NCI-H748 (cell line): ENCODE data around the gene EPX.

Source experiments
- DNase-seq: peaks from one replicate; lab custom pipeline; 2025; ENCODE audit not compliant: unreplicated experiment; lab: John Stamatoyannopoulos, UW

EPX gene

DNA sequence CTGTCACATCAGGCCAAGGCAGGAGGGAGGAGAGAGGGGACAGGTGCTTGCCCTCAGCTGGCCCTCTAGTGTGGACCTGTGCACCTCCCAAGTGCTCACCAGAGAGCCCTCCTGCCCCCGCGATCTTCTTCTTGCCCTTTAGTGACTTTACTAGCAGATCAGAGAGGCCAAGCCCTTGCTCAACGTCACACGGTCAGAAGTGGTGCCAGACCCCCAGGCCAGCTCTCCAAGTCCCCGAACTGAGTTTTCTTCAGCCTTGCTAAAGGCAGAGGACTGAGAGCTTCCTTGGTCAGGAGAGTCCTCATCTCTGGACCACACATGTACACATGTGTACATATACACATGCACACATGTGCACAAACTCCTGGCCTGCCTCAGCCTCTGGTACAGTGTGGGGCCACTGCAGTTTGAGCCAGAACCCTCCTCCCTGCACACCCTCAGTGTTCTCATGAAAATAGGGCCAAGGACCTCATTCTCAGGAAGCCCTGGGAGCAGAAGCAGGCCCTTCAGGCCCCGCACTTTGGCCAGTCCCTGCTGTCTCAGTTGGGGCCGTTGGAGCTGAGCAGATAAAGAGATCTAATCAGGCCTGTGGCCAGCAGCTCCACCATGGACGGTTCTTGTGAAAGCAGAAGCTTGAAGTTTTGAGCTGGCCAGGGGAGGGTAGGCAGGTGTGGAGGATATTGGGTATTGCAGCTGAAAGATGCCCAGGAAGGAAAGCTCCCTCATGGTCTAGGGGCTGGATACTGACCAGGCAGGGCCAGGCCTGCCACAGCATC lies 7.4 kb upstream of the EPX start:
- DNase-seq: no peak

DNA sequence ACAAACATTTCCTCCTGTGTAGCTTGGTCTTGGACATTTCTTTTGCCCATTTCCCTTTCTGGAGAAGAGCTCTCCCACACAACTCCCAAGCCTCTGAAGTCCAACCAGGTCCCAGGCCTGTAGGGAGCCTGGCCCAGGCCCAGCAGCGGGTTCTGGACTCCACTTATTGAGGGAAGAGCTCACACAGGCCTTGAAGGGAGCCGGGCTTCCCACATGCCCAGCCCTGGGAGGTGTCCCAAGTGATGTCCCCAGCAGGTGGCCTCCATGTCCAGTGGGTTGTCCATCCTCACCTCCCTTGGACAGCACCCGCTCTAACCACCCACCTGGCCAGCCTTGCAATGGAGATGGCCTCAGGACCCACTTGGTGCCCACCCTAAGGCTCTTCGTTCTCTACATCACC lies 5.9 kb upstream of the EPX start:
- DNase-seq: no peak

DNA sequence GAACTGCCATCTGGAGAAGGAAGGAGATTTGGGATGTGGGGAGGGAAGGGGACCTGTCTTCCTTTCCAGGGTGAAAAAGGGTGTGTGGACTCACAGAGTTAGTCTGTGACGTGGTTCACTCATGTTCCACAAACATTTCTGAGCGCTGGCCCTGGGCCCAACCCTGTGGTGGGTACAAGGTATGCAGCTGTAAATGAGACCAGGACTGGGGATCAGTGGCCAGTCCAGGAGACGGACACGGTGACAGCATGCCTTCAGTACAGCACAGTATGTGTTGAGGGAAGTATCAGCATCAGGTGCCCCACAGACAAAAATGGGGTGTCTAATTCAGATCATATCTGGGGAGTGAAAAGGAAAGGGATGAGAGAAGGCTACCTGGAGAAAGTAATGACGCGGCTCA lies 5.5 kb upstream of the EPX start:
- DNase-seq: no peak

DNA sequence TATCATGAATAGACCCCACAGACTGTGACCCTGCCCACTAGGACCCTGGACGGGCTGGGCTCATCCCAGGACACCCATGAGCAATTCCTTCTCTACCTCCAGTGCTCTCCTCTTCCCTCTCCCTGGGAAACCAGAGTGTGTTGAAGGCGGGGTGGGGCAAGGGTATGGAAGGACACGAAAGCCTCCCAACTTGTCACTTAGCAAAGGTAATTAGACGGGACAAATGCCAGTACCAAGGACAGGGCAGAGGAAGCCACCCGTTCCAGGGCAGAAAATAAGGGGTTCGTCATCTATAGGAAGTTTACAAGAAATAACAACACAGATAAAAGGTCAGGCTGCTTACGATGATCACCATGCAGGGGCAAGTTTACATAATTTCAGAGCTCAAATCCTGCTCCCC lies 4.9 kb upstream of the EPX start:
- DNase-seq: no peak

DNA sequence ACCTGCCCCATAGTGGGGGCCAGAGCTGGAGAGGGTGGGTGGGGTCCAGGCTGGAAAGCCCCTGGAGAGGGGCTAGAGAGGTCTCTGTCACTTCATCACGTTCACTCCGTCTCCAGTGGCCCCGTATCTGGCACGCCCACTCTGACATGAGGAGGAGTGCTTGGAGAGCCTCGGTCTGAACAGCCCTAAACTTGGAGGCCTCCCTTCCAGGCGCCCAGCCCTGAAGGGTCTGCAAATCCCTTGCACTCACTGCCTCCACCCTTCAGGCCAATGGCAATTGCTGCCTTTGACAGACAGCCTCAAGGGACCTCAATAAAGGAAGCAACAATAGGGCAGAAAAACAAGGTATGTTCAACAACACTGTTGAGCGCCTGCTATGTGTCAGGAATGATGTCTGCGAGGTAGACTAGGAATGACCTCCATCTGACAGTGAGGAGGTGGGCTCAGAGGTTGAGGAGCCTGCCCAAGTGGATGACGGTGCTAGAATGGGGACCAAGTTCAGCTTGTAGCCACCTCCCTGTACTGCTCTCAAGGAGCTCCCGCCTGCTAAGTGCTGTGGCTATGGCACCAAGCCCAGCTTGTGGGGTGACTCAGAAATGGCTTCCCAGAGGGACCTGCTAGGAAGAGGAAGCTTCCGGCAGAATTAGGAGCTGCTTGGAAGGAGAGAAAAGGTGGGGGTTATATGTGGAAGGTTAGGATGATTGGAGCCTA lies 2.9 kb upstream of the EPX start:
- DNase-seq: no peak

DNA sequence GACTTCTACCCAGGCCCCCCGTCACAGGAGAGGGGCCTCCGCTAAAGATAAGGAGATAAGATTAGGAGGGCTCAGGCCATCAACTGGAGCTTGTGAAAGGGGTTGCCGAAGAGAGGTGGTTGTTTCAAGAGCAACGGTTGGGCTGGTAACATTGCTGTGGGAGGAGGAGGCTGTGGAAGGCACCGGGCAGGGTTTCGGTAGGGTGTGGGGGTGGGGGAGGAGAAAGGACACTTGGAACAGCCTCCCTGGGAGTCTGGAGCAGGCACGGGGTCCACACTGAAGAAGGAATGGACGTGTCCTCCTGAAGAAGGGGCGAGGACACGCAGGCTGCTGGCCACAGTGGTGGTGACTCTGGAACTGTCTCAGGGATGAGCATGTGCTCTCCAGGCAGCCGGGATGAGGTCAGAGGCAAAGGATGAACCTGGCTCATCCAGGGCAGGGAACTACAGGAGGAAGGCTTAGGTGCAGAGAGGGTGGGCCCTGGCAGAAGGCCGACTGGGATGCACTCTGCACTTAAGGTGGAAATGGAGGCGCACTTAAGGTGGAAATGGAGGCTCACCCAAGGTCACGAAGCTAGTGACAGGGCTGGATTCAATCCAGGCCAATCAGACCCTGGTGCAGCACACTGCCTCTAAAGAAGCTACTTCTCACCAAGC lies 1.2 kb upstream of the EPX start:
- DNase-seq: no peak

DNA sequence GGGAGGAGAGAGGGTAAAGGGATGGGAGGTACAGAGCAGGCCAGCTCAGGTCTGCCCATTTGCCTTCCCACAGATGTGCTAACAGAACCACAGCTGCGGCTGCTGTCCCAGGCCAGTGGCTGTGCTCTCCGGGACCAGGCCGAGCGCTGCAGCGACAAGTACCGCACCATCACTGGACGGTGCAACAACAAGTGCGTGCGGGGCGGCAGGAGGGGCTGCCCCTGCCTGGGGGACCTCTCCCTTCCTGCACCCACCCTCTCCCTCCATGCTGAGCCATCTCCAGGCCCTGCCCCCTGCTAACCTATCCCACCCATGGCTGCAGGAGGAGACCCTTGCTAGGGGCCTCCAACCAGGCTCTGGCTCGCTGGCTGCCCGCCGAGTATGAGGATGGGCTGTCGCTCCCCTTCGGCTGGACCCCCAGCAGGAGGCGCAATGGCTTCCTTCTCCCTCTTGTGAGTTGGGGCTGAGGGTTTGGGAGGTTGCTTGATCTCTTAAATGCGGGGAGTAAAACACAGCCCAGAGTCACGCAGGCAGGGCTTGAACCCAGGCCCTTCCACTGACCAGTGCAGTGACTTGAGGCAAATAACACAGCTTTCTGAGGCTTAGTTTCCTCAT lies 1.2 kb downstream of the EPX start:
- DNase-seq: no peak

DNA sequence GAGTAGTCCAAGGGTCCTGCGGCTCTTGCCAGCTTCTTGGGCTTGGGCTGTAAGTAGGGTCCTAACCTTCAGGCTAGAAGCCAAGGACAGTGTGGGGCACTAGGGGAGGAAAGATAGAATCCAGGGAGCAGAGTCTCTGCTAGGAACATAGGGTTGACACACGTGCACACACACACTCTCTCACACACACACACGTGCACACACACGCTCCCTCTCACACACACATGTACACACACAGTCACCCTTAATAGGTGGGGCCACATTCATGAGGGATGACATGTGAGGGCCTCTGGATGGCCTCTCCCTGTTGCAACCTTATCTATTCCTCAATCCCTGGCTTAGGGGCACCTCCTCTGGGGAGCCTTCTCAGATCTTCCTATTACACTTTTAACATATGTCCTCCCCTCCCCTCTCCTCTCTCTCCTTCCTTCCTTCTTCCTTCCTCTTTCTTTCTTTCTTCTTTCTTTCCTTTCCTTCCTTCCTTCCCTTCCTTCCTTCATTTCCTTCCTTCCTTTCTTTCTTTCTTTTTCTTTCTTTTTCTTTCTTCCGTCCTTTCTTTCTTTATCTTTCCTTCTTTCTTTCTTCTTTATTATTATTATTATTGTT lies 3.1 kb downstream of the EPX start:
- no peak for DNase-seq

DNA sequence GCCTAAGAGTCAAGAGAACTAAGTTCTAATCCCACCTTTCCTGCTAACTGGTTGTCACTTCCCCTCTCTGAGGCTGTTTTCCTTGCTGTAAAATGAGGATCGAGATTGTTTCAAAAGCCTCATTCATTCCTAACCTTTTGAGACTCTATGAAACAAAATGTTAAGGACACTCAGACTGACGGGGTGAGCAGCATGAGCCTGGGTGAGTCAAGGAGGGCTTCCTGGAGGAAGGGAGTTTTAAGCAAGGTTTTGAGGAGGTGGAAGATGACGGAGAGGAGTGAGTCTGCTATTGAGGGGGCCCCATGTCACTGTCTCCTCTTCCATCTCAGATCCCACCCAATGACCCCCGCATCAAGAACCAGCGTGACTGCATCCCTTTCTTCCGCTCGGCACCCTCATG lies 4.1 kb downstream of the EPX start:
- no peak for DNase-seq

DNA sequence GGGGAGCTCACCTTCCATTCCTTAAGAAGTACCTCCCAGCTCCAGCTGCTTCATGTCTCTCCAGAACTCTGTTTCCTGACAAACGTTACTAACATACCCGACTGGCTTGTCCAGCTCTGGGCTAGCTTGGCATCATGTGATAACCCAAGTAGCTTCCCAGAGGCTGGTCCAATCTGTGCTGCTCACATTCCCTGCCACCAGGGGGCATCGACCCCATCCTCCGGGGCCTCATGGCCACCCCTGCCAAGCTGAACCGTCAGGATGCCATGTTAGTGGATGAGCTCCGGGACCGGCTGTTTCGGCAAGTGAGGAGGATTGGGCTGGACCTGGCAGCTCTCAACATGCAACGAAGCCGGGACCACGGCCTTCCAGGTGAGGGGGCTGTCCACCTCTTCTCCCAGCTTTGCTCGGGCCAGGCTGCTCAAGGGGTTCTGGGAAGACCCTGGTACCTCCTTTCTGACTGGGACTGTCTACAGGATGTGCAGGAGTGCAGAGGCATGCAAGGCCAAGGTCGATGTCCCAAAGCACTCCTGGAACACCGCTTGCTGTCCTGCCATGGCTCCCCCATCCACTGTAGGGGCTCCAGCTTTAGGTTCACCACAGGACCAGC lies 7.6 kb downstream of the EPX start:
- peak; percentile 78 for DNase-seq

DNA sequence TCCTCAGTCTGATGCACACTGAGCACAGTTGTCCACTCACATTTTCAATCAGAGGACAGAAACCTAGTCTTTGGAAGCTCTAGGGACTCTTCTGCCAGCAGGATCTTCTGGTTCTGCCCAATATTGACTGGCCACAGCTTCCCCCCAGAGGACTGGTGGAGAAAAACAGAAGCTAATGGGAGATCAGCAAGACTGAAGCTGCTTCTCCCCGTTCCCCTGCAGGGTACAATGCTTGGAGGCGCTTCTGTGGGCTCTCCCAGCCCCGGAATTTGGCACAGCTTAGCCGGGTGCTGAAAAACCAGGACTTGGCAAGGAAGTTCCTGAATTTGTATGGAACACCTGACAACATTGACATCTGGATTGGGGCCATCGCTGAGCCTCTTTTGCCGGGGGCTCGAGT lies 10.3 kb downstream of the EPX start:
- DNase-seq: no peak

DNA sequence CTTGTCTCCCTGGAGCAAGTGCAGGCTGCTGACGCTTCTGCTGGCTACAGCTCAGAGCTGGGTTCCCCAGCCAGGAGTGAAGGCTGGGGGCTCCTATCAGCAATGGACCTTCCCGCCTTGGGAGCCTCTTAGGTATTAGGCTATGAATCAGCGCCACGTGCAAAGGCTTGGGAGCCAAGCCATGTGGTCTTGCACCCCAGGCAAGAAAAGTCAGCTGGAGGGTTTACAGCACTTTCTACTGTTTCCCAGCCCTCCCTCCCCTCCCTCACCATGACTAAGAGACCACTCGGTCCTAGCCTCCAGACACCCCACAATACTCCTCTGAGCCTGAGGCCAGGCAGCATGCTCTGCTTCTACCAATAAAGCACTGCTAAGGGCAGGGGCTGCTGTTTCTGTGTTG lies 12.3 kb downstream of the EPX start:
- no peak for DNase-seq

DNA sequence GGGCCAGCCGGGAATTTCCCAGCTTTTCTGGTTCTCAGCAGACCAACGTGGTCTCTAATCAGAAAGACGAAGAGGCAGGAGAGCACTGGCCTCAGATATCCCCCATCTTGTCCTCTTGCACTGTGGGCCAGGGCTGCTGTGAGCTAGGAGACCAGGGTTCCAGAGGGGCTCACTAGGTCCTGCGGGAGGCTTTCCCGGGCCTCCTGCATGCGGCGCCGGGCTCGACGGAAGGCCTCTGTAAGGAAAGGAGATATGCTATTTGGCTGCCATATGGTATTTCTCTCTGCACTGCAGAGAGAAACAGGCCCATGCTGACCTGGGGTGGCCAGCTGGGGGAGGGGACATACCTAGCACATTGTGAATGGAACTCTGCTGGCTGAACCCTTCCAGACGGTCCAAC lies 13.4 kb downstream of the EPX start:
- DNase-seq: no peak

DNA sequence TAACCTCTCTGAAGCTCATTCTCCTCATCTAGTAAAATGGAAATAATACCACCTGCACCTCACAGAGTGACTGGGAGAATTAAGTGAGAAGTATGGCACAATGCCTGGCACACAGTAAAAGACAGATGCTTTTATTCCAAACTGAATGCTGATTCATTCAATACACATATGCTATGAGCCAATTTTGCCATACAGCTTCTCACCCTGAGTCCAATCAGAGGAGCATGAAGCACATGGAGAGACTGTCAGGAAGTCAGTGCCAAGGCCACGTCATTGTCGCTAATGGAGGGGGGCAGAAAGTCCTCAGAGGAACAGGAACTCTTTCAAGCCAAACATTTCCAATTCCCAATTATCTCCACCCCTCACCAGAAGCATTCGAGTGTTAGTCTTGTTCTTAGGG lies 14.9 kb downstream of the EPX start:
- no peak for DNase-seq

DNA sequence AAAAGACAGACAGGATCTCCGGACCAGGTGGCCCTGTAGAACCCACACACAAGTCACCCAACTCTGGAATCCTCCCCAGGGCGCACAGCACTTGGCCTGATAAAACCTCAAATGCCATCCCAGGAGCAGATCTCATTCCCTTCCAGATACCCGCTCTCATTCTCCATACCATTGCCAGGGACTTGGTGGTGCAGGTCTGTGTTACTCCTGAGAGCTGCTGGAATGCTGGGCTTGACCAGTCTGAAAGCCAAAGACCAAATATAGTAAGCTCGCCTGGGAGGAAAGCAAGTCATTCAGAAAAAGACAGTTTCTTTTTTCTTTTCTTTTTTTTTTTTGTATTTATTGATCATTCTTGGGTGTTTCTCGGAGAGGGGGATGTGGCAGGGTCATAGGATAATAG lies 15.8 kb downstream of the EPX start:
- DNase-seq: no peak

DNA sequence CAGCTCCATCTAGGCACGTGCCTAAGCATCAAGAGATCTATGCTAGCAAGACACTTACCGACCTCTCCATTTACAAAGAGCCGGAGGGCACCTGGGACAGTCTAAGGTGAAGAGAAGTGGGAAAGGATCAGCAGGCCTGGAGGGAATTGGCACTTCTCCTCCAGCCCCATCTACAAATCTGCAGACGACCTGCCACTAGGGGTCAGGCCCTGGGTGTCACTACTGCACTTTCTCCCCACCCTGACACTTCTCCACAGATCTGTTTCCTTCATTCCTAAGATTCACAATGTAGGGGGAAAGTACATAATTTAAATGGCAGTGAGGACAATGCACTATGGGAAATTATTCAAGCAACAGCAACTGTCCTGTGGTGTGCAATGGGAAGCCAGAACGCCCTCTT lies 18.4 kb downstream of the EPX start:
- DNase-seq: no peak

DNA sequence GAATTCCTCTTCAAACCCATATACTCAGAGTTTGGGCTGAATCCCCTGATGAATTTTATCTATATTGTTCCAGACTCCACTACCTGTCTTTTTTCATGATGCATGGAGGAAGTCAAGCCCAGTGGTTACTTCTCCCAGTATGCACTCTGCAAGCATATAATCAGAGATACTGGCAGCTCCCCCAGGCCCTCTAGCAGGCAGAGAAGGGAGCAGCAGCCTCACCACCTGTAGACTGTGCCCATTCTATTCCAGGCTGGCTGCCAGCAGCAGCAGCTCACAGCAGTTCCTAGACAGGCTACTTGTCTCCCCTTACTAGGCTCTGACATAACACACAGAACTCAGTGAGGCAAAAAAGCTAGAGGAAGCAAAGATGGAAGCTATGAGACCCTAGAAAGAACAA lies 23.2 kb downstream of the EPX start:
- no peak for DNase-seq

DNA sequence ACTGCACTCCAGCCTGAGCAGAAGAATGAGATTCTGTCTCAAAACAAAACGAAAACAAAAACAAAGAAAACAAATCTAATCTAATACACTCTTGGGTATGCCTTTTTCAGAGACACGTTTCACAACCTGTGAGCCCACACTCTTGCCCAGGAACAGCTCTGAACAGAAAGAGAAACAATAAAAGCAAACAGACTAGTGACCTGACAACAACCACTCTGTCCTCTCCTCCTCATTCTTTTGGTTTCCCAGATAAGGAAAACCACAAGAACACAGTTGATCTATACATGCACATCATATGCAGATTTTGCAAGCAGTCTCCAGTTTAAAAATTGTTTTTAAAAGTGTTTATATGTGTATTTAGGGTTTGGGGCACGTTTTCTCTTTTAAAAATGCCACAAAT lies 25.2 kb downstream of the EPX start:
- DNase-seq: no peak

DNA sequence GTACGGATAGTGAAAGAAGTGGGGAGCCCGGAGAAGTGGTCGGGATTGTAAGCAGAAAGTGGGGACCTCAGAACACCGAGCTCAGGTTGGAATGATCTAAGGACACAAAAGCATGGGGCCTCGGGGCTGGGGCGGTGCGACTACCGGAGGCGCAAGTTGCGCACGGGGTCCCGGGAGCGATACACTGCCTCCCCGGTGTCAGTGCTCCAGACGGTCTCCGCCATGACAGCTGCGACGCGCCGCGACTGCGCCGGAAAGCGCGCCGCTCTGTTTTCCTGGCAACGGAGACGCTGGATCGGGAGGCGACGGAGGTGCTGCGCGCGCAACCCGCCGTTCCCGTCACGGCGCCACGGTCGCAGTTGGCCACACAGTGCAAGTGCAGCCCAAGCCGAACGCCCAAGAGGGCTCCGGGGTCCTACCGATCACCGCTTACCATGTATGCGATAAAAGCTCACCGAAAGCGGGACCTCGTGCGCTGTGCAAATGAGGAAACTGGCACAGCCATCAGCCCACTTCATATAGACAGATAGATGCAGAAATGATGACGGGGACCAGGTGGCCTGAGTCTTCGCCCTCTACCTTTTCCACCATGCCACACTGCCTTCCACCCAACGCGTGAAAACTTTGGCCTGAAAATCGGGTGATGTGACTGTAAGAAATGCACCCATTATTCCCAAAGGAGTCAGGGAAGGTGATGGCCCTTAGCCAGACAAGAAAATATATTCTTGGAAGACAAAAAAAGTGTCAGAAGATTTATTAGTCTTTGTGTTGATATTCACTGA lies 26.7 kb downstream of the EPX start, which contains the start of gene MKS1:
Gene MKS1, minus strand, starts transcription at position 249 of the 782 bp plus-strand sequence. Its CDS starts 25 bp downstream, at position 224.
- DNase-seq: peak; percentile 95

DNA sequence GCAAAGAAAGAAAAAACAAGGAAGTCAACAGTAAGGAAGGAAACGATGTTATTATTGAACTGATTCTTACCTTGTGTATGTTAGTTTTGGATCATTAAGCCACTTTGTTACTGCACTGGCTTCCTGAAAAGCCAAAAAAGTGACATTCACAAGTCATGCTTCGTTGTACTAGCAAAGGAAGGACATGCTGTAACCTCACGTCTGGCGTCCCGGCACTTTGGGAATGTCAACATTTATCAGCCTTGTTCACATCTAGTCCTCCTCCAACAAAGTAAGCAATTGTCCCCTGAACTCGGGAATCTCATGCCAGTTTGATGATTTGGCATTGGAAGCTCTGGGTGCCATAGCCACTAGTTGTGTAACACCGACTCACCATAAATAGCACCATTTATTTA lies 27.3 kb downstream of the EPX start:
- DNase-seq: no peak
